ENCODE results near the gene C4orf46. TPM values are rescaled to one million over a fixed set of nuclear protein-coding genes. Genes with fewer than 3 reads are reported as not detected.

Gene C4orf46
- total RNA-seq, 4 donors from 2014 or later = 0.51 to 2.1 (median 1.4) TPM

DNA sequence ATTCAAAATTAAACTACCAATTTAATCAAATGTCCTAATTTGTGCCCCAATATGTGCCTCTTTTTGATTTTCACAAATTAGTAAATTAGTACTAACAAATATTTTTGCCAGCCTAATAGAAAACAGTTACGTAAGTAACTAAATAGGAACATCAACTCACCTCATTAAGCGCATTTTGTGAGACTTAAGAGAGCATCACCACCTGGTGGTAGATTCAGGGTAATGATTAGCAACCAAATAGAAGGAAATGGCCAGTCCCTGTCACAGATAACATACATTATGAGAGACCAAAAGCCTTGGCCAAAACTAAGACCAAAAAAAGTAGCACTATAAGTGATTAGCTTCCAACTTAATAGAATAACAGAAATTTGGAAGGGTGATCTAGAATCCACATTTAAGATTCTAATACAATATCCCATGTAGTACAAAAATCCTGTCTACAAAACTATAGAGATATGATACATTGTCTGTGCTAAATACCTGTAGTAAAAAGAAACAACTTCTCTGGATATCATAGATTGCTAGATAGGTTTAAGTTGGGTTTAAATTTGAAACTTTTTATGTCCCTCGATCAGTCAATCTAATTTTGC lies 46.7 kb downstream of the C4orf46 start:
- ATAC-seq (peak; percentile 73 to 82), DNase-seq (peak in 1 of 2 donors; percentile 3)
- Histone ChIP-seq H3K27ac (peak overlapping the region; percentile 55 to 82 (median 70)), H3K4me1 (peaks cover 16 to 21% of the 10 kb centered on the region in 2 donors), H3K9me3 (no peaks in the 10 kb centered on the region), H3K36me3 (no peaks in the 10 kb centered on the region), H3K27me3 (no peaks in the 10 kb centered on the region), H3K4me3 (peak overlapping the region in 2 of 4 donors; percentile 5 to 9)
- TF ChIP-seq CTCF (IDR thresholded peaks at IDR 0.05 in 4 of 5, conservative IDR thresholded peaks at IDR 0.05 in 1 of 5) = peak; percentile 52 to 72 (median 68)
- no peak for TF ChIP-seq POLR2A (IDR thresholded peaks at IDR 0.05)
- in situ Hi-C loops (cut with MboI; ENCODE audit: low sequenced_read_pairs in 4 of 4) = loop anchor here (5.0 to 25.0 kb wide), 4 partner anchors 370 to 638 kb away; no protein-coding TSS in a partner anchor
- intact Hi-C loops (cut with DNase I; ENCODE audit: low total_unique reads) = loop anchor here (1.0 to 2.0 kb wide), 3 partner anchors 46 to 372 kb away; partner anchors contain the start of gene C4orf46

DNA sequence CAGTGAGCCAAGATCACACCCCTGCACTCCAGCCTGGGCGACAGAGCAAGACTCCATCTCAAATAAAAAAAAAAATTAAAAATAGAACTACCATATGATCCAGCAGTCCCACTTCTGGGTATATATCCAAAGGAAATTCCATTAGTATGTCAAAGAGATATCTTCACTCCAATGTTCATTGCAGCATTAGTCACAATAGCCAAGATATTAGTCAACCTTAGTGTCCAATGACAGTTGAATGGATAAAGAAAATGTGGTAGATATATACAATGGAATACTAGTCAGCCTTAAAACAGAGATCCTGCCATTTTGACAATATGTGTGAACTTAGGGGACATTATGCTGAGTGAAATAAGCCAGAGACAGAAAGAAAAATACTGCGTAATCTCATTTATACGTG lies 49.4 kb downstream of the C4orf46 start:
- in situ Hi-C loops (cut with MboI; ENCODE audit: low sequenced_read_pairs in 4 of 4) = loop anchor here (5.0 to 25.0 kb wide), 4 partner anchors 367 to 635 kb away; no protein-coding TSS in a partner anchor
- Histone ChIP-seq H3K36me3 (no peaks in the 10 kb centered on the region), H3K27ac (no peak overlapping the region), H3K27me3 (no peaks in the 10 kb centered on the region), H3K4me1 (peaks cover 16 to 21% of the 10 kb centered on the region in 2 donors), H3K9me3 (no peaks in the 10 kb centered on the region), H3K4me3 (no peak overlapping the region)
- intact Hi-C loops (cut with DNase I; ENCODE audit: low total_unique reads) = no loop called here
- no peak for TF ChIP-seq CTCF (IDR thresholded peaks at IDR 0.05 in 4 of 5, conservative IDR thresholded peaks at IDR 0.05 in 1 of 5)
- no peak for TF ChIP-seq POLR2A (IDR thresholded peaks at IDR 0.05)
- DNase-seq = no peak
- no peak for ATAC-seq

GRCh38 chr4:158621729-158622128 lies 50.0 kb downstream of the C4orf46 start:
- Histone ChIP-seq H3K36me3 (no peaks in the 10 kb centered on the region), H3K9me3 (no peaks in the 10 kb centered on the region), H3K27me3 (no peaks in the 10 kb centered on the region), H3K4me3 (no peak overlapping the region), H3K27ac (no peak overlapping the region), H3K4me1 (peaks cover 16 to 20% of the 10 kb centered on the region in 2 donors)
- in situ Hi-C loops (cut with MboI; ENCODE audit: low sequenced_read_pairs in 4 of 4) = loop anchor here (5.0 to 25.0 kb wide), 4 partner anchors 367 to 634 kb away; no protein-coding TSS in a partner anchor
- ATAC-seq = no peak
- TF ChIP-seq POLR2A (IDR thresholded peaks at IDR 0.05) = no peak
- TF ChIP-seq CTCF (IDR thresholded peaks at IDR 0.05 in 4 of 5, conservative IDR thresholded peaks at IDR 0.05 in 1 of 5) = no peak
- no peak for DNase-seq
- intact Hi-C loops (cut with DNase I; ENCODE audit: low total_unique reads) = no loop called here

GRCh38 chr4:158617956-158618355 lies 53.7 kb downstream of the C4orf46 start:
- in situ Hi-C loops (cut with MboI; ENCODE audit: low sequenced_read_pairs in 4 of 4) (loop anchor here in 1 of 4 donors (25.0 kb wide), 1 partner anchor 631 kb away; no protein-coding TSS in a partner anchor), intact Hi-C loops (cut with DNase I; ENCODE audit: low total_unique reads) (no loop called here)
- ATAC-seq (no peak), DNase-seq (no peak)
- Histone ChIP-seq H3K27ac (no peak overlapping the region), H3K4me1 (no peaks in the 10 kb centered on the region), H3K4me3 (no peak overlapping the region), H3K27me3 (no peaks in the 10 kb centered on the region), H3K9me3 (no peaks in the 10 kb centered on the region), H3K36me3 (no peaks in the 10 kb centered on the region)
- TF ChIP-seq POLR2A (IDR thresholded peaks at IDR 0.05) = no peak
- no peak for TF ChIP-seq CTCF (IDR thresholded peaks at IDR 0.05 in 4 of 5, conservative IDR thresholded peaks at IDR 0.05 in 1 of 5)

Other genes starting within 250 kb of the C4orf46 start
- not detected for gene RXFP1, start 150.0 kb downstream of the C4orf46 start, total RNA-seq
- gene ETFDH, start 409 bp upstream of the C4orf46 start, total RNA-seq = 10 to 100 TPM; 53.1 to 83.1 (median 62.0) TPM
- 10 to 100 TPM; 30.1 to 81.8 (median 40.6) TPM for gene PPID, start 51.5 kb upstream of the C4orf46 start, total RNA-seq
- gene FNIP2, start 97.1 kb upstream of the C4orf46 start, total RNA-seq = 10 to 100 TPM in 3 of 4 donors, 1 to 10 TPM in 1; 9.9 to 32.8 (median 22.2) TPM